ENCODE data around the gene TSC22D1.

GRCh38 chr13:44504116-44504515 lies 72.0 kb downstream of the TSC22D1 start:
- TF ChIP-seq POLR2A (IDR thresholded peaks at IDR 0.05) (no peak), CTCF (IDR thresholded peaks at IDR 0.05) (no peak)
